ENCODE results near the gene STAP2. TPM values are rescaled to one million over a fixed set of nuclear protein-coding genes. Genes with fewer than 3 reads are reported as not detected.

The STAP2 gene
- total and polyA plus RNA-seq, 10 of the 15 experiments (the other 5 are each of a cell fraction or from before 2014, with no cell fraction given), result 0.84 to 22.4 (median 15.2) TPM

- no peaks in the 10 kb centered on the region for H3K27me3 ChIP-seq (replicated peaks in 1 of 2; ENCODE audit: control insufficient read depth in 2 of 2, insufficient read depth in 2 of 2, low read length in 1 of 2)
- FAIRE-seq, result no peak
Observed at GRCh38 chr19:4367781-4368127, 29.1 kb upstream of the STAP2 start.

GRCh38 chr19:4367336-4367723 lies 28.7 kb upstream of the STAP2 start:
- TF ChIP-seq IRF3 (IDR thresholded peaks at IDR 0.05), result no peak
- TF ChIP-seq POLR2A (IDR thresholded peaks at IDR 0.05; ENCODE audit: low read depth, low read length), result 0 out of 2 replicates have a peak, but pooled peaks have one; percentile 34
- DNase-seq (ENCODE audit: low read depth, low spot score), result no peak
- peaks cover 44% of the 10 kb centered on the region for H3K4me1 ChIP-seq (ENCODE audit: control insufficient read depth, insufficient read depth, low read length)
- no peak overlapping the region for H3K27ac ChIP-seq (ENCODE audit: control insufficient read depth, insufficient read depth)
- no peaks in the 10 kb centered on the region for H4K20me1 ChIP-seq (ENCODE audit: control insufficient read depth, insufficient read depth)
- H3K9me3 ChIP-seq (replicated peaks; ENCODE audit: control insufficient read depth, insufficient read depth, low read length), result no peaks in the 10 kb centered on the region
- no peak for FAIRE-seq
- ChIA-PET CTCF (interaction anchor here (0.9 to 3.3 kb wide), 4 partner anchors 15 to 101 kb away, joined by 3 to 17 read pairs (median 10); partner anchors contain the start of genes CHAF1A and SH3GL1), SMC1A (ENCODE audit: uncharacterized antibody, unreplicated experiment) (no interaction called here), POLR2A (interaction anchor here (0.6 to 1.1 kb wide), 3 partner anchors 15 to 279 kb away, joined by 3 to 4 read pairs (median 3); no protein-coding TSS in a partner anchor), RAD21 (ENCODE audit: unreplicated experiment) (no interaction called here)
- WGBS (ENCODE audit: insufficient coverage, insufficient replicate concordance, low lambda C conversion rate, missing lambda C conversion rate), result 93% methylated on average over 10 of the region's 10 CpGs
- no peak for ATAC-seq
- no peak overlapping the region for H2AFZ ChIP-seq (ENCODE audit: control insufficient read depth, low read depth, low read length)
- intact Hi-C loops (cut with micrococcal nuclease; ENCODE audit: unreplicated experiment), result no loop called here
- no peak overlapping the region for H3K9ac ChIP-seq (ENCODE audit: control insufficient read depth, insufficient read depth, low read length)
- no peaks in the 10 kb centered on the region for H3K27me3 ChIP-seq (replicated peaks in 1 of 2; ENCODE audit: control insufficient read depth in 2 of 2, insufficient read depth in 2 of 2, low read length in 1 of 2)
- in situ Hi-C loops (cut with MboI), result no loop called here
- BruUV-seq (replicated peaks), result no TSS peak
- H3K4me2 ChIP-seq (ENCODE audit: control insufficient read depth, insufficient read depth), result no peak overlapping the region
- peaks cover 20 to 48% of the 10 kb centered on the region in 2 experiments; a peak in 3 of 4 replicates for H3K36me3 ChIP-seq (ENCODE audit: control insufficient read depth in 2 of 2, insufficient read depth in 2 of 2, low read length in 1 of 2)
- no peak overlapping the region for H3K4me3 ChIP-seq
- peaks cover 44% of the 10 kb centered on the region for H3K79me2 ChIP-seq (ENCODE audit: control insufficient read depth, insufficient read depth, low read length)

More at GRCh38 chr19:4367781-4368127, 29.1 kb upstream of the STAP2 start:
- Histone ChIP-seq H3K9me3 (replicated peaks; ENCODE audit: control insufficient read depth, insufficient read depth, low read length) (no peaks in the 10 kb centered on the region), H3K4me2 (ENCODE audit: control insufficient read depth, insufficient read depth) (no peak overlapping the region), H3K27ac (ENCODE audit: control insufficient read depth, insufficient read depth) (peak overlapping the region; percentile 98), H2AFZ (ENCODE audit: control insufficient read depth, low read depth, low read length) (no peak overlapping the region), H3K36me3 (ENCODE audit: control insufficient read depth in 2 of 2, insufficient read depth in 2 of 2, low read length in 1 of 2) (peaks cover 20 to 48% of the 10 kb centered on the region in 2 experiments; a peak in 3 of 4 replicates), H3K9ac (ENCODE audit: control insufficient read depth, insufficient read depth, low read length) (no peak overlapping the region), H3K4me3 (no peak overlapping the region), H3K79me2 (ENCODE audit: control insufficient read depth, insufficient read depth, low read length) (peaks cover 48% of the 10 kb centered on the region), H4K20me1 (ENCODE audit: control insufficient read depth, insufficient read depth) (no peaks in the 10 kb centered on the region), H3K4me1 (ENCODE audit: control insufficient read depth, insufficient read depth, low read length) (peaks cover 45% of the 10 kb centered on the region)
- intact Hi-C loops (cut with micrococcal nuclease; ENCODE audit: unreplicated experiment) (no loop called here), in situ Hi-C loops (cut with MboI) (no loop called here)
- CTCF ChIA-PET, result interaction anchor here (1.2 to 3.3 kb wide), 3 partner anchors 15 to 102 kb away, joined by 4 to 17 read pairs (median 16); partner anchors contain the start of gene SH3GL1
- ATAC-seq, result no peak
- WGBS (ENCODE audit: insufficient coverage, insufficient replicate concordance, low lambda C conversion rate, missing lambda C conversion rate), result 57% methylated on average over 13 of the region's 13 CpGs
- BruUV-seq (replicated peaks), result no TSS peak
- TF ChIP-seq IKZF1 (conservative IDR thresholded peaks at IDR 0.05) (no peak), MYC (IDR thresholded peaks at IDR 0.05; ENCODE audit: insufficient read depth, insufficient read length, insufficient replicate concordance, low read length, severe bottlenecking) (no peak), POLR2A (IDR thresholded peaks at IDR 0.05; ENCODE audit: low read depth, low read length) (peak; percentile 29; the same call in 1 of the 2 replicates)
- RAD21 ChIA-PET (ENCODE audit: unreplicated experiment), result no interaction called here
- SMC1A ChIA-PET (ENCODE audit: uncharacterized antibody, unreplicated experiment), result no interaction called here
- DNase-seq (ENCODE audit: low read depth, low spot score), result no peak
- POLR2A ChIA-PET, result interaction anchor here (0.6 to 1.3 kb wide), 5 partner anchors 15 to 279 kb away, joined by 3 to 6 read pairs (median 3); partner anchors contain the start of gene MPND

All from GM12878 (cell line).